Measurements from ENCODE around the gene AFF3.
"Not testable (repeated sequence)": the region's sequence is repeated elsewhere in the genome, so short reads cannot be mapped to it uniquely, and the experiment has no call there.

The AFF3 gene

GRCh38 chr2:100142393-100142792 lies at the start of gene AFF3:
TSS of gene AFF3 (minus strand) at chr2:100142590. CDS start at chr2:100104454, 38,136 bp downstream.
- peak; percentile 55 for DNase-seq

- no peak for DNase-seq
Observed at GRCh38 chr2:100189387-100189786, 47.0 kb upstream of the AFF3 start.

GRCh38 chr2:100188326-100188725 lies 45.9 kb upstream of the AFF3 start:
- DNase-seq = no peak

- DNase-seq = no peak
Observed at GRCh38 chr2:100186126-100186525, 43.7 kb upstream of the AFF3 start.

- no peak for DNase-seq
Observed at GRCh38 chr2:100185516-100185915, 43.1 kb upstream of the AFF3 start.

GRCh38 chr2:100185105-100185504 lies 42.7 kb upstream of the AFF3 start:
- DNase-seq = no peak

GRCh38 chr2:100184055-100184737 lies 41.8 kb upstream of the AFF3 start:
- no peak for DNase-seq

GRCh38 chr2:100182494-100183361 lies 40.3 kb upstream of the AFF3 start:
- no peak for DNase-seq

GRCh38 chr2:100180503-100180902 lies 38.1 kb upstream of the AFF3 start:
- DNase-seq = no peak

GRCh38 chr2:100179806-100180205 lies 37.4 kb upstream of the AFF3 start:
- no peak for DNase-seq

- no peak for DNase-seq
Observed at GRCh38 chr2:100178864-100179263, 36.5 kb upstream of the AFF3 start.

GRCh38 chr2:100178085-100178788 lies 35.8 kb upstream of the AFF3 start:
- DNase-seq = peak; percentile 19

GRCh38 chr2:100176925-100177324 lies 34.5 kb upstream of the AFF3 start:
- DNase-seq = no peak

- no peak for DNase-seq
Observed at GRCh38 chr2:100174026-100174431, 31.6 kb upstream of the AFF3 start.

- DNase-seq = no peak
Observed at GRCh38 chr2:100166701-100167100, 24.3 kb upstream of the AFF3 start.

- no peak for DNase-seq
Observed at GRCh38 chr2:100163605-100164004, 21.2 kb upstream of the AFF3 start.

- no peak for DNase-seq
Observed at GRCh38 chr2:100161945-100162620, 19.7 kb upstream of the AFF3 start.

GRCh38 chr2:100160396-100160795 lies 18.0 kb upstream of the AFF3 start:
- DNase-seq = no peak

GRCh38 chr2:100151832-100152231 lies 9.4 kb upstream of the AFF3 start:
- not testable (repeated sequence) for DNase-seq

- DNase-seq = no peak
Observed at GRCh38 chr2:100151310-100151709, 8.9 kb upstream of the AFF3 start.

GRCh38 chr2:100148883-100149282 lies 6.5 kb upstream of the AFF3 start:
- no peak for DNase-seq

- DNase-seq = no peak
Observed at GRCh38 chr2:100146657-100146960, 4.2 kb upstream of the AFF3 start.

Measured in stimulated activated CD4-positive, alpha-beta T cell treated with anti-CD3 and anti-CD28 coated beads, Interleukin-4, amount 100 ng/mL, for 24 hours (primary cell).